Activated CD4-positive, alpha-beta T cell treated with anti-CD3 and anti-CD28 coated beads, Interleukin-2, amount 50 U/mL, for 4 hours (primary cell): ENCODE data around the gene PRR13.
"Not testable (repeated sequence)": the region's sequence is repeated elsewhere in the genome, so short reads cannot be mapped to it uniquely, and the experiment has no call there.

Experiments
- DNase-seq, 2 experiments: peaks; one replicate each; pipeline ENCODE4 v3.0.0-alpha.2; 2020

PRR13 gene, protein sequence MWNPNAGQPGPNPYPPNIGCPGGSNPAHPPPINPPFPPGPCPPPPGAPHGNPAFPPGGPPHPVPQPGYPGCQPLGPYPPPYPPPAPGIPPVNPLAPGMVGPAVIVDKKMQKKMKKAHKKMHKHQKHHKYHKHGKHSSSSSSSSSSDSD

DNA sequence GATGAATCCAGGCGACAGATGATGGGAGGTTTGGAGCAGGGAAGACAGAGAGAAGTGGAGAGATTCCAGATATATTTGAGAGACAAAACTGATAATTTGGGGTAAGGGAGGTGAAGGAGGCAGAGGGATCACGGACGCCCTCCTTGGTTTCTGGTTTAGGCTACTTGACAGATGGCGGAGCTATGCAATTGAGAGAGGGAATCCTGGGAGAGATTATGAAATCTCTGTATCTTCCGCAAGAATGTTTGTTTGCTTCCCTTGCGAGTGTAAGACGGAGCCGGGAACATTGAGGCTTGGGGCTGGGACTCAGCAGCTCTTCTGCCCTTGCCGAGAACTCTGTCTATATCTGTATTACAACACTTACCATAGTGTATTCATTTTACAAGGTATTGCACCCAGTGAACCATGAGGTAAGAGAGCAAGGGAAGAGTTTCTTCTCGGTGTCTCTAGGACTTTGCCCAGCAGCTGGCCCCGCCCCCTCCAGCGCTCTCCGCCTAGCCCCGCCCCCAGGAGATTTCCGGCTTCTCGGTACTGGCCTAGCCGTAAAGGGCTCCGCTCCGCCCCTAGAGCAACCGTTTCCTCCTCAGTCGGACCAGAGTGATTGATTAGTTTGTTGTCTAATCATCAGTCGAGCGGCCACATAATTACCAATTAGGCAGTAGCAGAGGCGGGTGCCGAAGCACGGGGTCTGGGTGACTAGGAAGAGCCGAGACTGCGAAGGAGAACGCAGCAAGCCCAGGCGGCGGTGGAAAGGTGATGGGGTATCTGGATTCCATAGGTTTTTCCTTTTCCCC lies at the start of gene PRR13:
TSS of gene PRR13 (plus strand) at position 695 of the 794 bp plus-strand sequence. CDS start 981 bp downstream, outside the sequence.
- DNase-seq: peak; percentile 99 to 100

DNA sequence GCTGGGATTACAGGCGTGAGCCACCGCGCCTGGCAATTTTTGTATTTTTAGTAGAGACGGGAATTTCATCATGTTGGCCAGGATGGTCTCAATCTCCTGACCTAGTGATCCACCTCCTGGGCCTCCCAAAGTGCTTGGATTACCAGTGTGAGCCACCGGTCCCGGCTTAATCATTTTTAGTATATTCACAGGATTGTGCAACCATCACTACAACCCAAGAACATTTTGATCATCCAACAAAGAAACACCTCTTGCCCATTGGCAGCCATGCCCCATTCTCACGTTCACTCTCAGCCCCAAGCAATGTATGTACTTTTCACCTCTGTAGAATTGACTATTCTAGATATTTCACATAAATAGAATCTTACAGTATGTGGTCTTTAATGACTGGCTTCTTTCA lies 41.6 kb upstream of the PRR13 start:
- no peak for DNase-seq

DNA sequence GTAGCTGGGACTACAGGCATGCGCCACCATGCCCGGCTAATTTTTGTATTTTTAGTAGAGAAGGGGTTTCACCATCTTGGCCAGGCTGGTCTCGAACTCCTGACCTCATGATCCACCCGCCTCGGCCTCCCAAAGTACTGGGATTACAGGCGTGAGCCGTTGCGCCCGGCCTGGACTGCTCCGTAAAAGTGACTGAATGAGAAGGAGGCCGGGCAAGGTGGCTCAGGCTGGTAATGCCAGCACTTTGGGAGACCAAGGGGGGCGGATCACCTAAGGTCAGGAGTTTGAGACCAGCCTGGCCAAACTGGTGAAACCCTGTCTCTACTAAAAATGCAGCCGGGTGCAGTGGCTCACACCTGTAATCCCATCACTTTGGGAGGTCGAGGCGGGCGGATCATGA lies 39.2 kb upstream of the PRR13 start:
- not testable (repeated sequence) for DNase-seq

DNA sequence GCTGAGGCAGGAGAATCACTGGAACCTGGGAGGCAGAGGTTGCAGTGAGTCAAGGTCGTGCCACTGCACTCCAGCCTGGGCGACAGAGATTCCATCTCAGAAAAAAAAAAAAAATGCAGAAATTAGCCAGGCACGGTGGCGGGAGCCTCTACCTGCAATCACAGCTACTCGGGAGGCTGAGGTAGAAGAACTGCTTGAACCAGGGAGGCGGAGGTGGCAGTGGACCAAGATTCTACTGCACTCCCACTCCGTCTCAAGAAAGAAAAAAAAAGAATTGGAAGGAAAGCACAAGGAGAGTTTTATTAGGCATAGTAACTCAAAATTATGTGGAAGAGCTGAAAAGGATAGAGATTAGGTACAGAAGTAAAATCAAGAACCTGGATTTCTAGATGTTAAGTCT lies 38.7 kb upstream of the PRR13 start:
- no peak for DNase-seq

DNA sequence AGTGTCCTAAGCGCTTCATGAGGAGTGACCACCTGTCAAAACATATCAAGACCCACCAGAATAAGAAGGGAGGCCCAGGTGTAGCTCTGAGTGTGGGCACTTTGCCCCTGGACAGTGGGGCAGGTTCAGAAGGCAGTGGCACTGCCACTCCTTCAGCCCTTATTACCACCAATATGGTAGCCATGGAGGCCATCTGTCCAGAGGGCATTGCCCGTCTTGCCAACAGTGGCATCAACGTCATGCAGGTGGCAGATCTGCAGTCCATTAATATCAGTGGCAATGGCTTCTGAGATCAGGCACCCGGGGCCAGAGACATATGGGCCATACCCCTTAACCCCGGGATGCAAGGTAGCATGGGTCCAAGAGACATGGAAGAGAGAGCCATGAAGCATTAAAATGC lies 30.6 kb upstream of the PRR13 start:
- no peak for DNase-seq

DNA sequence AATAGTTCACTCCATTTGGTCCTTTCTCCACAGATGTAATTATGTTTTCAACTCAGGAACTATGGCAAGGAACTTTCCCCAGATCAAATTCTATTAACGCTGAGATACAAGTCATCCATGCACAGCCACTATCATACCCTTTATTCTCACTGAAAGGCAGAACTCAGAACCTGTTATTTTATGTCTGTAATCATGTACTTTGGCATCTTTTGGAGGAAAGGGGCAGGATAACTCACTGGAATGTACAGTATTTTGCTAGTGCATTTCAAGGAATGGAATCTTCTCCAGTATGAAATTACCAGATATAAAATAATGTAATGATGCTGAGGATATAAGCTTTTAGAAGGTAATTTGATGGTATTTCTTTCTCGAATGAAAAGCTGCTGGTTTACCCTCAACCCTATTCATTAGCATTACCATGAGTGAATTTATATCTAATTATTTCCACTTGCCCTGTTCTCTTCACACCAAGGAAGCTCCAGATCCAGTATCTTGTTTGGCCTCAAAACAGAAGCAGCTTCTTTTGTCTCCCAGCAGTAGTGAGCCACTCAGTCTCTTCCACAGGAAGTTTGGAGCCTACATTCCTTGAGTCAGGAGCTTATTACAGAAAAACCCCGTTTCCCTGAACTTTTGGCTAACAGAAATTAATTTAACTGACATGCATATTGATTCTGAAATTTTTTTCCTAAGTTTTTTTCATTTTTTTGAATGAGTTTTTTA lies 27.9 kb upstream of the PRR13 start:
- DNase-seq: no peak

DNA sequence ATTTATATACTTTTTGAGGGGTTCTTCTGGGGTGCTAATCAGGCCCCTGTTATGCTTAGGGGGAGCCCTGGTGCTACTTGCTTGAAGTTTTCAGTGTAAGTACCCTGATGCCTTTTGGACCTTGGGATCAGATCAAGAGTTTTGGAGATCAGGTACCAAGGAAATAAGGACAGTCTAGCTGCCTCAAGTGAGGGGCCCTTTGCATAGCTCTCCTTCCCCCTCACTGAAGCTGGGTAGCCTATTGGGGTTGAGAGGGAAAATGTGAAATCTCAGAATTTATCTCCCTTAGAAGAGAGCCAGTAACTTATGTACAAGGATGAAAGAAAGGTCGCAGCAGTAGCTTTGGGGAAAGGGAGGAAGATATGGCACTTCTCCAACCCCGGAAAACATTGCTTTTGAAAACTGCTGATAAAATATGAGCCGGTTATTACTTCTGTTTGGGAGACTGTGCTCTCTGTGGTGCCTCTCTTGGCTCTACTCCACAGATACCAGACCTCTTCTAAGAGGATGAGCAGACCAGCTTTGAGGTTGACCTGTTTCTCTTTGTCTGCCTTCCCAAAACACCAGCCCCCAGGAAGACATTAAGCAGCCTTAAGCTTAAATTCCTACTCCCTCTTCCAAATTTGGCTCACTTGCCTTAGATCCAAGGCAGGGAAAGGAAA lies 26.6 kb upstream of the PRR13 start:
- no peak for DNase-seq

DNA sequence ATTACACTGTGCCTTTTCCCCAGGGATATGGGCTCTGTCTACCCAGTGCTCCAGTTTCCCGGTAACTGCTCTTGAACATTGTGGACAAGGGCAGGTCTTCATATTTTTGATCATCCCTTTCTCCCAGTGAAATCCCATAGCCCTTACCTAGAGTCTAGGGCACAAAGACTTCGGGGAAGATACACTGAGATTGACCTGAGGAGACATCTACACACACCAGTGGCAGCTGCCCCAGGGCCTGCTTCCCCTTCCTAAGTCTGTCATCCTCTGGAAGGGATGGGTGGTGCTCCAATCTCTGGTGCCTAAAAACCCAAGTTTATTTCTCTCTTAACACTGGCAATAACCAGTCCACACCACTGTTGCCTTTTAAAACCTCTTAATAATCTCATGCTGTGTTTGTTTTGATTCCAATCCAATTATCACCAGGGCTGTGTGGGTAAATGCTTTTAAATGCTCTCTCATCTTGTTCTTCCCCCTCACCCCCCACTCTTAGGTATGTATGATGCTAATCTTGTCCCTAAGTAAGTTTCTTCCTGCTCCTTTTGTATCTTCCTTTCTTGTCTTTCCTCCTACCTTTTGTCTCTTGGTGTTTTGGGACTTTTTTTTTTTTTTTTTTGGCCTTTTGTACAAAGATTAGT lies 25.7 kb upstream of the PRR13 start:
- DNase-seq: not testable (repeated sequence)

DNA sequence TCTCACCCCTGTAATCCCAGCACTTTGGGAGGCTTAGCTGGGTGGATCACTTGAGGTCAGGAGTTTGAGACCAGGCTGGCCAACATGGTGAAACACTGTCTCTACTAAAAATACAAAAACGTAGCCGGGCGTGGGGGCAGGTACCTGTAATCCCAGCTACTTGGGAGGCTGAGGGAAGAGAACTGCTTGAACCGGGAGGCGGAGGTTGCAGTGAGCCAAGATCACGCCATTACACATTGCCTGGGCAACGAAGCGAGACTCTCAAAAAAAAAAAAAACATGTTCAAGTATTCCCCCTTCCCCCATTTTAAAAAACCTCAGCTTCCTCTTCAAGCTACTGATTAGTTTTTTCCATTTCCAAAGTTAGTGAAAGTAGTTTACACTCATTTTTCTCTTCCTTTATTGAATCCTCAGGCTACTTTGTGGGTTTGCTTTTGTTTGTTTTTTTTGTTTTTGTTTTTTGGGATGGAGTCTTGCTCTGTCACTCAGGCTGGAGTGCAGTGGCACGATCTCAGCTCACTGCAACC lies 24.2 kb upstream of the PRR13 start:
- not testable (repeated sequence) for DNase-seq

DNA sequence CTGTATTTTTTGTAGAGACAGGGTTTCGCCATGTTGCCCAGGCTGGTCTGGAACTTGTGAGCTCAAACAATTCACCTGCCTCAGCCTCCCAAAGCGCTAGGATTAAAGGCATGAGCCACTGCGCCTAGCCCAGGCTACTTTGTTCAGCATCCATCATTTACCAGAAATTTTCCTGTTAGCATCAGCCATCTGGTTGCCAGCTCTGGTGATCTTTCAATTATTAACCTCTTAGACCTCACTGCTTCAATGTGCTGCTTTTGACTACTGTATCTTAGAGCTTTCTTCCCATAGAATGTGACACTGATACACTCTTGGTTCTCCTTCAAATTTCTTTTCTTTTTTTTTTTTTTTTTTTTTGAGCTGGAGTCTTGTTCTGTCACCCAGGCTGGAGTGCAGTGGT lies 23.3 kb upstream of the PRR13 start:
- DNase-seq: no peak

DNA sequence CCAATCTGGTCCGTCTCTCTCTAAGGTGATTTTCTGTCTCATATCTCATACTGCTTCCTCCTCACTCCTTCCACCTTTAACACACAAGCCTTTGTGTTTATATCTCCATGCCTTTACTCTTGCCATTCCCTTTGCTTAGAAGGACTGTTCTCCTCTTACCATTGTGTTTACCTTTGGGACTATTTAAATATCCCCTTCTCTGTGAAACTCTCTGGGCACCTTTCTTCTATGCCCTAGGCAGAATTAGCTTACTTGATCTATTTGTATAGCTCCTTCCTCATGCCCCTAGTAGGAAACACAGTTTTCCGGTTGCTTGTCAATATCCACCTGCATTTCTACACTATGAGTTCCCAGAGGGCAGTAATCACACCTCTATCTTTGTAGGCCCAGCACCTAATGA lies 21.8 kb upstream of the PRR13 start:
- no peak for DNase-seq

DNA sequence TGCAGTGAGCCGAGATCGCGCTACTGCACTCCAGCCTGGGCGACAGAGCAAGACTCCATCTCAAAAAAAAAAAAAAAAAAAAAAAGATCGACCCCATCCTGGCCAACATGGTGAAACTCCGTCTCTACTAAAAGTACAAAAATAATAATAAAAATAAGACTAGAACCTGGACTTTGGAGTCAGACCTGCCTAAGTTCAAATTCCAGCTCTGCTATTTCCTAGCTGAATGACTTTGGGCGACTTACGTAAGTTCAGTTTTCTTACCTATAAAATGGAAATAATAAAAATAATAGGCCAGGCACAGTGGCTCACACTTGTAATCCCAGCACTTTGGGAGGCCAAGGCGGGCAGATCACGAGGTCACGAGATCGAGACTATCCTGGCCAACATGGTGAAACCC lies 19.3 kb upstream of the PRR13 start:
- DNase-seq: not testable (repeated sequence)

DNA sequence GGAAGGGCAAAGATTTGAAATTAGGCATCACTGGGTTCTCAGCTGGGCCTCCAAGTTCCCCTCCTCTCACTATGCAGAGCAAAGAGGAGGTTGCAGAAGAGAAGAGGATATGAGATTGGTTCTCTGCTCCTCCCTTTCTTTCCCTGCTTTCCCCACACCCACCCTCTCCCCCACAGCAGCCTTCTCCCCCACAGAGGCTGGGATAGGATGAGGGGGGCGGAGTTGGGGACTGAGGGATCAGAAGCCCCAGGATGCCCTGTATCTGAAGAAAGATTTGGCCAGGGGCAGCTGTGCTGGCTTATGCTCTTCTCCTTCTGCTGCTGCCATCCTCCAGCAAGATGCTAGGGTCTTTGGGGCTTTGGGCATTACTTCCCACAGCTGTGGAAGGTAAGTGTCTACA lies 17.9 kb upstream of the PRR13 start, which contains the start of gene AMHR2:
TSS of gene AMHR2 (plus strand) at position 259 of the 400 bp plus-strand sequence. CDS start at position 339, 80 bp downstream.
- no peak for DNase-seq

DNA sequence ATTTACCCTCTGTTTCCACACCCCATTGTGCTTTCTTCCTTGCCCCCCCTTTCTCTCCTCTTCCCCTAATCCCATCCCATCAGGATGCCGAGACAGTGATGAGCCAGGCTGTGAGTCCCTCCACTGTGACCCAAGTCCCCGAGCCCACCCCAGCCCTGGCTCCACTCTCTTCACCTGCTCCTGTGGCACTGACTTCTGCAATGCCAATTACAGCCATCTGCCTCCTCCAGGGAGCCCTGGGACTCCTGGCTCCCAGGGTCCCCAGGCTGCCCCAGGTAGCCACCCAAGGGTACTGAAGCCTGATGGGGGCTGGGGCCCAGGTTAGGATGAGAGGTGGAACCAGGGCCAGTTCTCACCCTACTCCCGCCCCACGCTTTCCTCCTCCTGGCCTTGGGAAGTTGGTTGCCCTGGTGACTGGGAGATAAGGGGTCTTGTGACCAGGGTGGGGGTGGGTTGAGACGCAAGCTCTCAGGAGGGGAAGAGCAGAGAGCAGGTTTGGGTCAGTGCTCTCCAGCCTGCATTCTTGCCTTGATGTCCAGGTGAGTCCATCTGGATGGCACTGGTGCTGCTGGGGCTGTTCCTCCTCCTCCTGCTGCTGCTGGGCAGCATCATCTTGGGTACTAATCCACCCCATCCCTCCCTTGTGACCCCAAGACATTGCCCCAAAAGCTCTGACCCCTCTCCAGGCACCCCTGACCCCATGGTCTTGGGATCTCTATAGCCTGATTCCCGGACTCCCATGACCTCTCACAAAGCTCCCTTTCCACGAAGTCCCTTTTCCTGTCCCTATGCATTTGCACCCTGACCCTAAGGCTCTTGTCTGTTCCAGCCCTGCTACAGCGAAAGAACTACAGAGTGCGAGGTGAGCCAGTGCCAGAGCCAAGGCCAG lies 16.7 kb upstream of the PRR13 start:
- DNase-seq: no peak

DNA sequence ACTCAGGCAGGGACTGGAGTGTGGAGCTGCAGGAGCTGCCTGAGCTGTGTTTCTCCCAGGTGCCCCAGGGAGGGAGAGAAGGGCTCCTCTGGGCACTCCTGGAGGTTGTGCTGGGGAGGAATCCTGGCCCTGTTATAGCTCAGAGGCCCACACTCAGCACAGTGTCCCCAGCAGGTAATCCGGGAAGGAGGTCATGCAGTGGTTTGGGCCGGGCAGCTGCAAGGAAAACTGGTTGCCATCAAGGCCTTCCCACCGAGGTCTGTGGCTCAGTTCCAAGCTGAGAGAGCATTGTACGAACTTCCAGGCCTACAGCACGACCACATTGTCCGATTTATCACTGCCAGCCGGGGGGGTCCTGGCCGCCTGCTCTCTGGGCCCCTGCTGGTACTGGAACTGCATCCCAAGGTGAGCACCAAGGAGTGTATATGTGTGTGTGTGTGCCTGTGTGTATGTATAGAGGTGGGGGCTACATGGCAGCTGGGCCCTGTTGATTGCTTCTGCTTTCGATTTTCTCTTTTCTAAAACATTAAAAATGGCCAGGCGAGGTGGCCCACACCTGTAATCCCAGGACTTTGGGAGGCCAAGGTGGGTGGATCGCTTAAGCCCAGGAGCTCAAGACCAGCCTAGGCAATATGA lies 15.9 kb upstream of the PRR13 start:
- no peak for DNase-seq

DNA sequence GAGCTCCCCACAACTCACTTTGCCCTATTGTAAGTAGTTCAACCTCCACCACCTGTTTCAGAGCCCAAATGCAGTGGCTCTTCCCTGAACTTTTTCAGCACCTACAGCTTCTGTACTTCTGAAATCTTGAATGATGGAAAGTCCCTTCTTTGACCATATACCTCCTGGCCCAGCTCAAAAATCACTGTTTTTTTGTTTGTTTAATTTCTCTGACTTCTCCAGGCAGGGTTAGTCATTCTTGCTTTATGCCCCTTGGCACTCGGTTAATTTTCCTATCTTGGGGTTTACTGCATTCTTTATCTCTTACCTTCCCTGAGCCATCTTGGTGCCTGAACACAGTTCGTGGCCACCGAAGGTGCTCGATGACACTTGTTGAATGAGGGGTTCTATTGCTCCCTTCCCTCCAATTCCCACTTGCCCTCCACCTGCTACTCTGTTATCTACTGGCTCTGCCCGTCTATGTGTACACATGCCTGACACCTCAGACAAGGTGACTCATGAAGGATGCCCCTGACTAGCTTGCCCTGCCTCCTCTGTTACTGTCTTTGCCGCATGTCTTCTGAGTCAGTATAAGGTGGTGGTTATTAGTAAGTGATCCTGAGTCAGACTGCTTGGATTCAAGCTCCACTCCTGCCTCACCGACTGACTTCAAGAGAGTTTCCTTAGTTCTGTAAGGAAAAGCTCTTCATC lies 13.5 kb upstream of the PRR13 start:
- no peak for DNase-seq

DNA sequence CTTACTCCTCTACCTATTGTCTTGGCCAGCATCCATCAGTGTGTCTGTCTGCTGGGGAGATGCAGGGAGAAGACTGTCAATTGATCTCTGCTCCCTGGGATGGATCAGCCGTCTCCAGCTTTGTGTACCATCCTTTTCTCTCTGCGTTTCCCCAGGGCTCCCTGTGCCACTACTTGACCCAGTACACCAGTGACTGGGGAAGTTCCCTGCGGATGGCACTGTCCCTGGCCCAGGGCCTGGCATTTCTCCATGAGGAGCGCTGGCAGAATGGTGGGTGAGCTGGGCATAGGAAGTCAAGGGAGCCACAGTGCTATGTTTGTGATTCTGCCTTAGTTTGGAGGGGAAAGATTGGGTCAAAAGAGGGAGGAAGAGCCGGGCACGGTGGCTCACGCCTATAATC lies 12.8 kb upstream of the PRR13 start:
- no peak for DNase-seq

DNA sequence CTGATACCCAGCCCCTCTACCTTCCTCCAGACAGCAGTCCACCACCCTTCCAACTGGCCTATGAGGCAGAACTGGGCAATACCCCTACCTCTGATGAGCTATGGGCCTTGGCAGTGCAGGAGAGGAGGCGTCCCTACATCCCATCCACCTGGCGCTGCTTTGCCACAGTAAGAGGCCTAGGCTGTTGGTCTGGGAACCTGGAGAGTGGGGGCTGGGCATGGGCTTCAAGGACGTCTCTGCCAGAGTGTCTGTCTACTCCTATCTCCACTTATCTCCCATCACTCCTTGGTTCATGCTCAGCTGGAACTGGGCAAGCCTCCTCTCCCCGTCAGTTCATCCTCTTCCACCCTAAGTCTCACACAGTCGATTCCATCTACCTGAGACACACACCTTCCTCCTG lies 11.4 kb upstream of the PRR13 start:
- no peak for DNase-seq

DNA sequence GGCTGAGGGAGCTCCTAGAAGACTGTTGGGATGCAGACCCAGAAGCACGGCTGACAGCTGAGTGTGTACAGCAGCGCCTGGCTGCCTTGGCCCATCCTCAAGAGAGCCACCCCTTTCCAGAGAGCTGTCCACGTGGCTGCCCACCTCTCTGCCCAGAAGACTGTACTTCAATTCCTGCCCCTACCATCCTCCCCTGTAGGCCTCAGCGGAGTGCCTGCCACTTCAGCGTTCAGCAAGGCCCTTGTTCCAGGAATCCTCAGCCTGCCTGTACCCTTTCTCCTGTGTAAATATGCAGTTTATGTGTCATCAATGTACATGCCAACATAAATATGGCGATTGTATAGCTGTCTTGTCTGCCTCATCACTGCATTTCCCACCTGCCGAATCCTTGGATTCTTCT lies 10.3 kb upstream of the PRR13 start:
- no peak for DNase-seq

DNA sequence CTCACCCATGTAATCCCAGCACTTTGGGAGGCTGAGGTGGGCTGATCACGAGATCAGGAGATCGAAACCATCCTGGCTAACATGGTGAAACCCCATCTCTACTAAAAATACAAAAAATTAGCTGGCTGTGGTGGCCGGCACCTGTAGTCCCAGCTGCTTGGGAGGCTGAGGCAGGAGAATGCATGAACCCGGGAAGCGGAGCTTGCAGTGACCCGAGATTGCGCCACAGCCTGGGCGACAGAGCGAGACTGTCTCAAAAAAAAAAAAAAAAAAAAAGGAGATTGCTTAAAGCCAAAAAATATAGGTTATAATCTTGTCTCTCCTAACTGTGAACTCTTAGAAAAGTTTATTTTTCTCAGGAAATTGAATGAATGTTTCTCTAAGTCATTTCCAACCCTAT lies 6.2 kb upstream of the PRR13 start:
- not testable (repeated sequence) for DNase-seq
